PC-9 (cell line): ENCODE measurements around the gene NMRK2.

Experiments
- CTCF ChIP-seq: fragments of 200-600 bp; sonication (generic); conservative IDR thresholded peaks from 2 replicates; pipeline ENCODE4 v1.6.1; 2017; ENCODE audit warnings: mixed run types, antibody characterized with exemption, mild to moderate bottlenecking, moderate library complexity
- EZH2 ChIP-seq: fragments of 200-600 bp; sonication (generic); IDR thresholded peaks from 2 replicates; pipeline ENCODE4 v1.8.0; 2017; ENCODE audit warnings: antibody characterized with exemption, low read depth

GRCh38 chr19:3984584-3984907, 51.7 kb downstream of the NMRK2 start:
- no peak for TF ChIP-seq CTCF
- TF ChIP-seq EZH2: no peak
